DOHH2 (cell line): Measurements from ENCODE around the gene RAB11FIP5.

Source experiments
- H3F3A ChIP-seq: fragments of 200-600 bp; sonication (generic), shearing (Covaris generic); 2 replicates; pipeline ENCODE4 v1.6.0; 2016; ENCODE audit warnings: antibody characterized with exemption, mild to moderate bottlenecking; ENCODE audit not compliant: control insufficient read depth, insufficient read depth
- H3K27ac ChIP-seq: fragments of 200-600 bp; sonication (generic); 2 replicates; pipeline ENCODE4 v1.5.1; 2014; ENCODE audit warnings: low read depth, mild to moderate bottlenecking, low read length, moderate library complexity
- H3K27me3 ChIP-seq: fragments of 200-600 bp; sonication (generic); 2 replicates; pipeline ENCODE4 v1.6.1; 2014; ENCODE audit warnings: mild to moderate bottlenecking, low read length, mixed read lengths; ENCODE audit not compliant: control insufficient read depth
- H3K36me3 ChIP-seq: fragments of 200-600 bp; sonication (generic); 2 replicates; pipeline ENCODE4 v1.6.1; 2014; ENCODE audit warnings: mild to moderate bottlenecking, low read length, moderate library complexity, mixed read lengths; ENCODE audit not compliant: control insufficient read depth
- H3K4me1 ChIP-seq: fragments of 200-600 bp; sonication (generic); 2 replicates; pipeline ENCODE4 v1.6.1; 2014; ENCODE audit warnings: mild to moderate bottlenecking, low read length, mixed read lengths; ENCODE audit not compliant: control insufficient read depth
- H3K4me2 ChIP-seq: fragments of 200-600 bp; sonication (generic); 2 replicates; pipeline ENCODE4 v1.6.0; 2014; ENCODE audit warnings: mild to moderate bottlenecking, low read length, moderate library complexity
- H3K4me3 ChIP-seq: fragments of 200-600 bp; sonication (generic); 2 replicates; pipeline ENCODE4 v1.5.1; 2014; ENCODE audit warnings: mild to moderate bottlenecking, low read length, mixed read lengths
- H3K79me2 ChIP-seq: fragments of 200-600 bp; sonication (generic); 2 replicates; pipeline ENCODE4 v1.6.1; 2014; ENCODE audit warnings: mild to moderate bottlenecking, low read length, mixed read lengths; ENCODE audit not compliant: control insufficient read depth
- H3K9me2 ChIP-seq: fragments of 200-600 bp; sonication (generic); replicated peaks from 2 replicates; pipeline ENCODE4 v1.6.1; 2014; ENCODE audit warnings: mild to moderate bottlenecking, low read length, mixed read lengths; ENCODE audit not compliant: control insufficient read depth
- H3K9me3 ChIP-seq: fragments of 200-600 bp; sonication (generic); 2 replicates; pipeline ENCODE4 v1.6.1; 2014; ENCODE audit warnings: antibody characterized with exemption, low read length, mixed read lengths; ENCODE audit not compliant: control insufficient read depth, insufficient read depth
- H4K20me1 ChIP-seq: fragments of 200-600 bp; sonication (generic); 2 replicates; pipeline ENCODE4 v1.6.0; 2014; ENCODE audit warnings: low read depth, mild to moderate bottlenecking, antibody characterized with exemption, low read length, moderate library complexity; ENCODE audit not compliant: control insufficient read depth, insufficient read depth
- EZH2phosphoT487 ChIP-seq: fragments of 200-600 bp; sonication (generic); IDR thresholded peaks from 2 replicates; pipeline ENCODE4 v1.6.1; 2017; ENCODE audit warnings: borderline replicate concordance, mild to moderate bottlenecking, antibody characterized with exemption, low read length, moderate library complexity, mixed read lengths
- TF ChIP-seq, protein P1 (sequence below): fragments of 200-600 bp; sonication (generic); IDR thresholded peaks from one replicate; pipeline ENCODE4 v1.5.1; 2014; ENCODE audit warnings: antibody characterized with exemption, mild to moderate bottlenecking, low read depth, low read length; ENCODE audit not compliant: poor library complexity, severe bottlenecking

Gene RAB11FIP5

DNA sequence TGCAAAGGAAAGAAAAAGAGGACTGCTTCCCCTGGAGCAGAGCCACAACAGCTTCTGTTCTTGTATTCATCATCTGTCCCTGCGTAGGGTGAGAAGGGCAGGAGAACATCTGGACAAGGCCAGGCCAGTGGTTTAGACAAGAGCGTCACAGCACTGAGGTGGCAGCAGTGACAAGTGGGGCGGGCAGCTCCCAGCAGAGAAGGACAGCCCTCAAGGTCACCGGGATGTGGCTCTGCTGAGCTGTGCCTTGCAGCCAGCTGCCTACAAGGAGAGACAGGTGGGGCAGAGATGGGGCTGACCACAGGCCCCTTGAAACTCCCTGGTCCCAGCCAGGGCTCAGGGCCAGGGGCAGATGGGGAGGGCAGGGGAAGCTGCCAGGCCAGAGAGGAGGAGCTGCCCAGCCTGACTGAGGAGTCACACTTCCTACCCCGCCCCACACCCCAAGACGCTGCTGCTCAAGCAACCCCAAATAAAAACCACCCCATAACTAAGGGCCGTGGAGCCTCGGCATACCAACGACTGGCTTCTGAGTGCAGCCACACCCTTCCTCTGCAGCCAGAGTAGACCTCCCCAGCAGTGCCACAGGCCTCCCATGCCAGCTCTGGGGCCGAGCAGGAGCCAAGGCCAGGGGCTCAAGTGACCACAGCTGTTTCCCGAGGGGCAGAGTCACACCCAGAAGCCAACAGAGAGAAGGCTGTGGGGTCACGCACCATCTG lies 5.4 kb downstream of the RAB11FIP5 start:
- H3K27ac ChIP-seq = no peak overlapping the region
- no peaks in the 10 kb centered on the region for H3K9me2 ChIP-seq
- H3K36me3 ChIP-seq = no peaks in the 10 kb centered on the region
- TF ChIP-seq, protein P1, sequence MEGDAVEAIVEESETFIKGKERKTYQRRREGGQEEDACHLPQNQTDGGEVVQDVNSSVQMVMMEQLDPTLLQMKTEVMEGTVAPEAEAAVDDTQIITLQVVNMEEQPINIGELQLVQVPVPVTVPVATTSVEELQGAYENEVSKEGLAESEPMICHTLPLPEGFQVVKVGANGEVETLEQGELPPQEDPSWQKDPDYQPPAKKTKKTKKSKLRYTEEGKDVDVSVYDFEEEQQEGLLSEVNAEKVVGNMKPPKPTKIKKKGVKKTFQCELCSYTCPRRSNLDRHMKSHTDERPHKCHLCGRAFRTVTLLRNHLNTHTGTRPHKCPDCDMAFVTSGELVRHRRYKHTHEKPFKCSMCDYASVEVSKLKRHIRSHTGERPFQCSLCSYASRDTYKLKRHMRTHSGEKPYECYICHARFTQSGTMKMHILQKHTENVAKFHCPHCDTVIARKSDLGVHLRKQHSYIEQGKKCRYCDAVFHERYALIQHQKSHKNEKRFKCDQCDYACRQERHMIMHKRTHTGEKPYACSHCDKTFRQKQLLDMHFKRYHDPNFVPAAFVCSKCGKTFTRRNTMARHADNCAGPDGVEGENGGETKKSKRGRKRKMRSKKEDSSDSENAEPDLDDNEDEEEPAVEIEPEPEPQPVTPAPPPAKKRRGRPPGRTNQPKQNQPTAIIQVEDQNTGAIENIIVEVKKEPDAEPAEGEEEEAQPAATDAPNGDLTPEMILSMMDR = no peak
- TF ChIP-seq EZH2phosphoT487 = no peak
- no peaks in the 10 kb centered on the region for H3K9me3 ChIP-seq
- peaks cover 6% of the 10 kb centered on the region for H3K4me1 ChIP-seq
- no peak overlapping the region for H3K4me2 ChIP-seq
- no peaks in the 10 kb centered on the region for H4K20me1 ChIP-seq
- H3F3A ChIP-seq = no peaks in the 10 kb centered on the region; the same call in 1 of the 2 replicates
- H3K27me3 ChIP-seq = peaks cover 28% of the 10 kb centered on the region
- H3K79me2 ChIP-seq = no peaks in the 10 kb centered on the region
- H3K4me3 ChIP-seq = no peak overlapping the region

DNA sequence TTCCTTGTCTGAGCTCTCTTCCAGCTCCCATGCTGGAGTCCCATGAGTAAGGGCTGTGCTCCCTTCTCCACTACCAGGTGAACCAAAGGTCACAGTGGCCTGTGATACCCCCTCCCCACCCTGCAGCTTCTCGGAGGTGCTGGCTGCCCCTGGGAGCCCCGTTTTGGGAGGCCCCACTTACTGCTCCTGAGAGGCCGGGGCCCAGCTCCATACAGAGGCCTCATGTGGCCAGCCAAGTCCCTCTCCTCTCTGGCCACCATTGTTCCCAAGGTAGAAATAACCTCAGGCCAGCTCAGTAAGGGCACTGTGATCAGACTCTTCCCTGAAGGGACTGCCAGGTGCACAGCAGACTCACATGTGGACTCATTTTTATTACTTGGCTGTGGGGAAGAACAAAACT lies 6.0 kb downstream of the RAB11FIP5 start:
- H3K79me2 ChIP-seq = no peaks in the 10 kb centered on the region
- no peaks in the 10 kb centered on the region for H3K9me2 ChIP-seq
- TF ChIP-seq EZH2phosphoT487 = no peak
- TF ChIP-seq, protein P1 = no peak
- peaks cover under 1% of the 10 kb centered on the region; the same call in 1 of the 2 replicates for H3K4me1 ChIP-seq
- no peaks in the 10 kb centered on the region for H3K36me3 ChIP-seq
- no peak overlapping the region for H3K4me3 ChIP-seq
- H3F3A ChIP-seq = no peaks in the 10 kb centered on the region; the same call in 1 of the 2 replicates
- no peaks in the 10 kb centered on the region for H3K9me3 ChIP-seq
- H3K27ac ChIP-seq = no peak overlapping the region
- no peaks in the 10 kb centered on the region for H4K20me1 ChIP-seq
- no peak overlapping the region for H3K4me2 ChIP-seq
- peaks cover 23% of the 10 kb centered on the region for H3K27me3 ChIP-seq

DNA sequence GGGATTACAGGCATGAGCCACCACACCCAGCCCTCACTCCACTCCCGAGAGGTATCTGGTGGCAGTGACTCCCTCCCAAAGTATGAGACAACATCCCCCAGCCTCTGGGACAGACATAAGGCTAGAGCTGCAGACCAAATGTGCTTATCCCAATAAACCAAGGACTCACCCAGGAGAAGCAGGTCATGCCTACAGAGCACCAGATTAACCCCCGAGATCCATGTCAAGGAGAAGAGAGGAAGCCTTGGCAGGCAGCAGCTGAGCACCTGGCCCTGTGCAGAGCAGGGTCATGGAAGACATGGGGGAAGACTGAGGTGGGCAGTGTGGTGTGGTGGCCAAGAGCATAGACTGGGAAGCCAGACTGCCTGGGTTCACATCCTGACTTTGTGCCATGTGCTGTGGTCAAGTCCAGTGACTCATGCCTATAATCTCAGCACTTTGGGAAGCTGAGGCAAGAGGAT lies 7.2 kb downstream of the RAB11FIP5 start:
- H3K27me3 ChIP-seq = peaks cover 10% of the 10 kb centered on the region; the same call in 1 of the 2 replicates
- H3K9me2 ChIP-seq = no peaks in the 10 kb centered on the region
- no peaks in the 10 kb centered on the region for H4K20me1 ChIP-seq
- H3K27ac ChIP-seq = no peak overlapping the region
- H3K4me1 ChIP-seq = no peaks in the 10 kb centered on the region
- H3K79me2 ChIP-seq = no peaks in the 10 kb centered on the region
- TF ChIP-seq, protein P1 = no peak
- no peak for TF ChIP-seq EZH2phosphoT487
- H3K36me3 ChIP-seq = no peaks in the 10 kb centered on the region
- H3K4me3 ChIP-seq = no peak overlapping the region
- no peaks in the 10 kb centered on the region for H3F3A ChIP-seq
- H3K4me2 ChIP-seq = no peak overlapping the region
- H3K9me3 ChIP-seq = no peaks in the 10 kb centered on the region
